Measurements from ENCODE around the gene OTOS. TPM values are rescaled to one million over a fixed set of nuclear protein-coding genes. Genes with fewer than 3 reads are reported as not detected.

OTOS gene
- total RNA-seq, 4 donors from 2014 or later, result not detected

DNA sequence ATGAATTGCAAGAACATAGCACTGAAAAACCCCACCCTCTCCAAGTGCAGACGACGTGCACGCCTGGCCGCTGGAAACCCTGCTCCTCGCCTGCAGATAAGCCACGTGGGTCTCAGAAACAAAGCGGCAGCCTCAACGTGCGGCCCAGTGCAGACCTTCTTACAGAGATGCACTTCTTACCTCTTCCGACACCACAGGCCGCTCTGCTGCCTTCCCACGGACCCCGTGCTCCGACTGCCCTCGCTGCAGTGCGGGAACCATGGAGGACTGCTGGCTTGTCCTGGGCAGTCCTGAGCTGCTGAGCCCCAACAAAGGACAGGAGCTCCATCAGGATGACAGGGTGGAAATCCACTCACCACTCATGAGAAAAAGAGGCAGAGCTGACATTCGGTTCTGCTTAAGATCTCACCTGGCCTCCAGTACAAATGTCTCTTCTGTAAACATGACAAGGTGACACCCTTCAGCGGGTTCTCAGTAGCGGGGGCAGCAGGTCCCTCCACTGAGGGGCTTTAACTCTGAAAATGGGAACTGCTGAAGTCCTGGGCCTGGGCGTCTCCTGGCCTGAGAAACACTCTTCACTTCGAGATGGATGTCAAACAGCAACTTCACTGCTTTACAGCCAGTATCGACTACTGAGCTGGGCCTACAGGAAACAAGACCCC is 10.6 kb downstream of the OTOS start:
- TF ChIP-seq, protein P1, sequence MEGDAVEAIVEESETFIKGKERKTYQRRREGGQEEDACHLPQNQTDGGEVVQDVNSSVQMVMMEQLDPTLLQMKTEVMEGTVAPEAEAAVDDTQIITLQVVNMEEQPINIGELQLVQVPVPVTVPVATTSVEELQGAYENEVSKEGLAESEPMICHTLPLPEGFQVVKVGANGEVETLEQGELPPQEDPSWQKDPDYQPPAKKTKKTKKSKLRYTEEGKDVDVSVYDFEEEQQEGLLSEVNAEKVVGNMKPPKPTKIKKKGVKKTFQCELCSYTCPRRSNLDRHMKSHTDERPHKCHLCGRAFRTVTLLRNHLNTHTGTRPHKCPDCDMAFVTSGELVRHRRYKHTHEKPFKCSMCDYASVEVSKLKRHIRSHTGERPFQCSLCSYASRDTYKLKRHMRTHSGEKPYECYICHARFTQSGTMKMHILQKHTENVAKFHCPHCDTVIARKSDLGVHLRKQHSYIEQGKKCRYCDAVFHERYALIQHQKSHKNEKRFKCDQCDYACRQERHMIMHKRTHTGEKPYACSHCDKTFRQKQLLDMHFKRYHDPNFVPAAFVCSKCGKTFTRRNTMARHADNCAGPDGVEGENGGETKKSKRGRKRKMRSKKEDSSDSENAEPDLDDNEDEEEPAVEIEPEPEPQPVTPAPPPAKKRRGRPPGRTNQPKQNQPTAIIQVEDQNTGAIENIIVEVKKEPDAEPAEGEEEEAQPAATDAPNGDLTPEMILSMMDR (IDR thresholded peaks at IDR 0.05; ENCODE audit: low read depth), result no peak

DNA sequence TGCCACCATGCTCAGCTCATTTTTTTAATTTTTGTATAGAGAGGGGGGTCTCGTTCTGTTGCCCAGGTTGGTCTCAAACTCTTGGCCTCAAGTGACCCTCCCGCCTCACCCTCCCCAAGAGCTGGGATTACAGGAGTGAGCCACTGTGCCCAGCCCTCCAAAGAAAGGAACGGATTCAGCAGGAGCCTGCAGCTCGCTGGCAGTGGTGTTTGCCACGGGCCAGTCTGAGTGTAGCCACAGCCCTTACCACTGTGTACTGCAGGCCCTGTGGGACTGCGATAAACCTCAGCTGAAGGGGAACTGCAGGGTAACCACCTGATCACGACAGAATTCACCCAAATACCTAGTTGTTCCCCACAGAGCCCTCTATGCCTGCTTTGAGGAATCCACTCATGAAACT is 11.1 kb downstream of the OTOS start:
- TF ChIP-seq, protein P1 (IDR thresholded peaks at IDR 0.05; ENCODE audit: low read depth), result no peak

DNA sequence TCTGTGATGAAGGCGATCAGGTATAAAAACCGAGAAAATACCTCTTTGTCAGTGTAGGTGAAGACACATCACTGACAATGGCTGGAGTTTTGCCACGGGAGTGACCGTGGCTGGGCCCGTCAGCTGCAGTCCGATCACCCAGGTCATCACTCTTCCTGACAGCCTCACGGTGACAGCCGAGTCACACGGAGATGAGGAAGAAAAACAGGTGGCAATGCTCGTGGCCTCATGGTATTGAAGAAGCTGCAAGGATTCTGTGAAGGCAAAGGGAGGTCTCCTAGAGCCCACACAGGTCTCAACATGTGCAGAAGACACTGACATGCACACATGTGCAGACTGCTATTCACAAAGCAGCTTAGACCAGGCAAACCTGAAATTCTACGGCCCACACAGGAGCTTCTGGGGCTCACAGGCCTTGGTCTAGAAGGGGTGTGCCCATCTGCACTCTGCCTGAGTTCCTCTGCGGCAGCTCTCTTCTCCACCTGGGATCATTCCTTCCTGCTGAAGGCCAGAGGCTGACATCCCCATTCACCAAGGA is 11.8 kb downstream of the OTOS start:
- TF ChIP-seq, protein P1 (IDR thresholded peaks at IDR 0.05; ENCODE audit: low read depth), result no peak

DNA sequence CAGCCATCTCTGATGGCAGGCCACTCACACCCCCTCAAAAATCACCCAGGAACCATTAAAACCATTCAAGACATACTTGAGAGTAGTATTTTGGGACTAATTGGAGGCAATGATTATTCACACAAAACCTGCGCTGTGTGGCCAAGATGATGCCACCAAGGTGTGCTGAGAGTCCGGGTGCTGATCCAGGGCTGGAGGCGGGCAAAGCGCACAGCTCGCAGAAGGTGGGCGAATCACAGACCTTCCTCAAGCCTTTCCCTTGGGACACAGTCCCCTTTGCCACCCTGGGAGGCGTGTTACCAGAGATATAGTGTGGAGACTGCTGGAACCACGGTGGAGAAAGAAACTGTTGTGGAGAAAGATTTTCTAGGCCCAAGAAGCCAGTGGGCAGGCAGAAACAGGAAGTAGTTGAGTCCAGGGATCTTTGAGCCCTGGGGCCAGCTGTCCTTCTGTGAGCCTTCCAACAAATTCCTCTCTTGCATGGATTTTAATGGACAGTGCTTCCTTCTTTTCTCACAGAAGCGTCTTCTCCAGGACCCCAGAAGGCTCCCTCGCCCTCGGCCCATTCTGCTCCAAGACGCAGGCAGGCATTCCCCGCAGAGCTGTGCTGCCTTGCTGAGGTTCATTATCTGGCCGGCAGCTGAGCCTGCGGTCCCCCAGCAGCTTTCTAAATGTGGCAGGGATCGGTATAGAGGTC is 12.4 kb downstream of the OTOS start:
- TF ChIP-seq, protein P1 (IDR thresholded peaks at IDR 0.05; ENCODE audit: low read depth), result no peak

DNA sequence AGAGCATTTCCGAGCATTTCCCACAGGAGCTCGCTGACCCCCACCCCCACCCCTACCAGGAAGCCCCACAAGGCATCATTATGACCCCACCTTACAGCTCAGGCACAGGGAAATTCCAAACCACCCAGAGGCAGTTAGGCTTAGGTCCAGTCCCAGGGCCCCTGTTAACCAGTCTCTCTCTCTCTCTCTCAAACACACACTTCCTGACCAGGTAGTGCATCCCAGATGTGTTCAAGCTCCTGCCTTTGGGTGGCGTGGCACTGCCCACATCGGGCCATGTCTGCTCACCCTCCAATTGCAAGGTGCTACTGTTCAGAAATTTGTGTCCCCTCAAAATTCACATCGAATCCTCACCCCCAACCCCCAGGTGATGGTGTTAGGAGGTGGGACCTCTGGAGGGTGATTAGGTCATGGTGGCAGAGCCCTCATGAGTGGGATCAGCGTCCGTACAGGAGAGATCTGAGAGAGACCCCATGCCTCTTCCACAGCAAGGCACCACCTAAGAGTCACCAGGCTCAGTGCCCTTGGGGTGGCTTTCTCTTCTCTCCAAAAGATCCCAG is 13.2 kb downstream of the OTOS start:
- TF ChIP-seq, protein P1 (IDR thresholded peaks at IDR 0.05; ENCODE audit: low read depth), result no peak

DNA sequence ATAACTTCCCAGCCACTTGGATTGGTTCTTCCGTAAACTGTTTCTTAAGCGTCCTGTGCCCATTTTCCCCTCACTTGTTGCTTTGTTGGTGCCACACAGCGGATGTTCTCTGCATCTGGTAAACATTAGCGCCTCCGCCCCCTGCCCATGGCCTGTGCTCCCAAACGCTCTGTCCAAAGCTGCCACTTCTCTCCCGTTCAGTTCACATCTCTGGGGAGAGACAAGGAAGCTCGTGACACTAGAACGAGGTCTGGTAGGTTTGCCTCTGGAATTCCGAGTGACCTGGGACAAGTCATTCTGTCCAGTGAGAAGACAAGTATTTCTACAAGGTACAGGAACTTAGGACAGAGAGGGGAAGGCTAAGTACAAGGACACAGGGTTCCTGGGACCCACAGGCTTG is 13.7 kb downstream of the OTOS start:
- TF ChIP-seq, protein P1 (IDR thresholded peaks at IDR 0.05; ENCODE audit: low read depth), result no peak

DNA sequence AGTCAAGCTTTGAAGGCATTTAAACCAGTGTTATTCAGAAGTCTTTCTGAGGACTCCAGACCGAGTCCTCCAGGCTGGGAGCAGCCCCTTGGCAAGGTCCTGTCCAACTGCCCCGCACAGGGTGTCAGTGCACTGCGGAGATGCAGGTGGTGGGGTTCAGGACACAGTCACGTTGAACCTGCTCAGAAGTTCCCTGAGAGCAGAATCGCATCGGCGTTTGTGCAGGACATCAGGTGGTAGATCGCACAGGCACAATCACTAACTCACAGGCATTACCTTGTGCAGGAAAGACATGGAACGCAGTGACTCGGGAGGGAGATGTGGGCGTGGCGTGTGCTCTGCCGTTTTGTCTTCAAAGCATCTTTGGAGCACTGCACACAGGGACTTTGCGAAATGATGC is 14.7 kb downstream of the OTOS start:
- TF ChIP-seq, protein P1 (IDR thresholded peaks at IDR 0.05; ENCODE audit: low read depth), result no peak

Data from subcutaneous adipose tissue (tissue), 4 donors.